Measurements from ENCODE around the gene GABBR2. TPM values are rescaled to one million over a fixed set of nuclear protein-coding genes. Genes with fewer than 3 reads are reported as not detected.

Gene GABBR2
- polyA plus RNA-seq, 1 of the 3 experiments (the other 2 are of a cell fraction), result not detected

DNA sequence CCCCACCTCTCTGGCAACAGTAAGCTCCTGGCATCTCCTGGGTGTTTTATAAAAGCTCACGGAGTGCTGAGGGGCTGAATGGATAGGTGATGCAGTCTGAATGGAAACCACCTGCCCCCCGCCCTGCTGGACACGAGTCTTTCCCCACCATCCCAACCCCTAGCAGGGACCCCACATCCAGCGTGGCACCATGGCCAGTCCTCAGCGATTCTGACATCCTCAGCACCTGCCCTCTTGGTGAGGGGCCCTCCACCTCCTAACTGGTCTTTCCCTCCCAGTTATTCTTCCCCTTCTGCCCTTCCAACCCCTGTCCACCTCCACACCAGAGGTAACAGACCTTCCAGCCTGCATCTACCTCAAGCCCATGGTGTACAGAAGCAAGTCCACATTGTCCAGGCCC is 38.7 kb upstream of the GABBR2 start (continued):
- TF ChIP-seq TAF1 (IDR thresholded peaks at IDR 0.05; ENCODE audit: borderline replicate concordance, low read depth, low read length), result no peak

DNA sequence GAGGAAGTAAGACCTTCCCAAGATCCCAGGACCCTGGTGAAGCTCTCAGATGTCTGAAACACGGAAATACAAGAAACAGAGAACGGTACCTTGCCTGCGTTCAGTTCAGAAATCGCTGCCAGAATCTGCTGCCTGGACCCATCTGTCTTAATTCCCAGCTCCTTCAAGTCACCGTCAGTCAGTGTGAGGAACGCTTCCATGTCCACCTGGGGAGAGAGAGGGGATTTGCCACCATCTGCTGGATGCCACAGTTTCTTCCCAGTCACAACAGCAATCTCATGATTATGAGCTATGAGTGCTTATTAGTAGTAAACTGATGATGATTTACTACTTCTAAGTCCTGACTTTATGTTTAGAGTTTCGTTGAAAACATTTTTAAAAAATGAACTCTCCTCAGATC is 36.7 kb upstream of the GABBR2 start:
- no peak for DNase-seq
- H3K36me3 ChIP-seq (replicated peaks in 1 of 2; ENCODE audit: control insufficient read depth in 1 of 2, insufficient read depth in 2 of 2, low read length in 1 of 2), result peaks cover 23 to 37% of the 10 kb centered on the region in 2 experiments
- CTCF ChIA-PET, result interaction anchor here (2.3 kb wide), 1 partner anchor 430 kb away, joined by 9 read pairs; no protein-coding TSS in a partner anchor
- no peak overlapping the region for H3K4me2 ChIP-seq
- no peaks in the 10 kb centered on the region for H3K9me2 ChIP-seq
- peaks cover 5% of the 10 kb centered on the region for H3F3A ChIP-seq (replicated peaks; ENCODE audit: insufficient read depth)
- no peak overlapping the region for H2AFZ ChIP-seq (ENCODE audit: low read depth)
- peaks cover 6% of the 10 kb centered on the region; the same call in 1 of the 2 replicates for H4K20me1 ChIP-seq (ENCODE audit: insufficient read depth)
- 98% methylated on average over 6 of the region's 7 CpGs for WGBS (ENCODE audit: low lambda C conversion rate)
- H3K4me3 ChIP-seq (ENCODE audit: low read depth in 2 of 2, low read length in 1 of 2), result no peak overlapping the region
- no peaks in the 10 kb centered on the region for H3K9me3 ChIP-seq
- H3K4me1 ChIP-seq (ENCODE audit: control insufficient read depth in 1 of 2, insufficient read depth in 2 of 2, low read depth in 1 of 2, low read length in 1 of 2), result peaks cover 7 to 8% of the 10 kb centered on the region in 2 experiments; a peak in 3 of 4 replicates
- POLR2A ChIA-PET, result no interaction called here
- H3K27me3 ChIP-seq (ENCODE audit: insufficient read depth), result no peaks in the 10 kb centered on the region
- no peaks in the 10 kb centered on the region for H3K79me2 ChIP-seq (ENCODE audit: insufficient read depth)
- no peak overlapping the region for H3K27ac ChIP-seq (ENCODE audit: low read depth in 2 of 2, low read length in 1 of 2)
- TF ChIP-seq TEAD4 (IDR thresholded peaks at IDR 0.05; ENCODE audit: borderline replicate concordance, insufficient read depth), result no peak
- peak; percentile 18; the same call in 1 of the 2 replicates for TF ChIP-seq RAD21 (IDR thresholded peaks at IDR 0.05; ENCODE audit: low read length)
- no peak overlapping the region for H3K9ac ChIP-seq

DNA sequence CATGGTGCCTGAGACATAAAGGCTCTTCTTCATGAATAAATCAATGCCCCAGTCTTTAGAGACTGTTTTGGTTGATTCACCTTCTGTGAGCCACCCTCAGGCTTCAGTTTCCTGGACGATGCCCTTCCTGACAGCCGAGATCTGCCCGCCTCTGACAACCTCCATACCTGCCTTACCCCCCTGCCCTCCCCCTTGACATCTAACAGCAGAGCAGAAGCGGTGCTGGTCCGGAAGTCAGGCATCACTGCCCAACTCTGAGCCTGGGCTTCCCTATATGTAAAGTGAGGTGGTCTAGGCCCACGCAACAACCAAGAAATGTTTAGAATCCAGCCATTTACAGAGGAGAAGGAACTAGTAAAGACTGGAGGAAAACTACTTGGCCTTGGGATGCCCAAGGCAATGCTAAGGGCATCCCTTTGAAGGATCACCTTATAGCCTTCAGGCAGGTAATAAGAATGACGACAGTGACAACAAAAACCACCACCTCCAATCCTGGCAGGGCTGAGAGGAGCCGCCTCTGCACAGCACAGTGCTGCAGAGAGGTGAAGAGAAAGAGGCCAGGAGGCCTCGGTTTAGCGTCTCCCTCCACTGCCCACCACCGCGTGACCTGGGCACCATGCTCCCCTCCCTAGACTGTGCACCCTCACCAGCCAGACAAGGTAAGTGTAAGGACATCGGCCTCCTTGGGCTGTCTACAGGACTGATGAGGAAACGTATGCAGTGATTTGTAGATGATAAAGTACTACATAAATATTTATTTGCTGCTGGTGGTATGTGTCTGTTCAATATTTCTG is 35.3 kb upstream of the GABBR2 start:
- H3K9me2 ChIP-seq, result no peaks in the 10 kb centered on the region
- H3K27me3 ChIP-seq (ENCODE audit: insufficient read depth), result no peaks in the 10 kb centered on the region
- H4K20me1 ChIP-seq (ENCODE audit: insufficient read depth), result peaks cover 6% of the 10 kb centered on the region; the same call in 1 of the 2 replicates
- H3F3A ChIP-seq (replicated peaks; ENCODE audit: insufficient read depth), result peaks cover 5% of the 10 kb centered on the region
- TF ChIP-seq, protein P1, sequence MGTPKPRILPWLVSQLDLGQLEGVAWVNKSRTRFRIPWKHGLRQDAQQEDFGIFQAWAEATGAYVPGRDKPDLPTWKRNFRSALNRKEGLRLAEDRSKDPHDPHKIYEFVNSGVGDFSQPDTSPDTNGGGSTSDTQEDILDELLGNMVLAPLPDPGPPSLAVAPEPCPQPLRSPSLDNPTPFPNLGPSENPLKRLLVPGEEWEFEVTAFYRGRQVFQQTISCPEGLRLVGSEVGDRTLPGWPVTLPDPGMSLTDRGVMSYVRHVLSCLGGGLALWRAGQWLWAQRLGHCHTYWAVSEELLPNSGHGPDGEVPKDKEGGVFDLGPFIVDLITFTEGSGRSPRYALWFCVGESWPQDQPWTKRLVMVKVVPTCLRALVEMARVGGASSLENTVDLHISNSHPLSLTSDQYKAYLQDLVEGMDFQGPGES (IDR thresholded peaks at IDR 0.05; ENCODE audit: low read depth, low read length), result no peak
- TF ChIP-seq GABPA (IDR thresholded peaks at IDR 0.05; ENCODE audit: low read depth) (no peak), RCOR1 (IDR thresholded peaks at IDR 0.05; ENCODE audit: low read length) (no peak), CHD2 (IDR thresholded peaks at IDR 0.05; ENCODE audit: low read length, partially characterized antibody) (no peak), RFX5 (IDR thresholded peaks at IDR 0.05; ENCODE audit: low read length) (no peak)
- H3K27ac ChIP-seq (ENCODE audit: low read depth in 2 of 2, low read length in 1 of 2), result no peak overlapping the region
- H3K4me2 ChIP-seq, result no peak overlapping the region
- ChIA-PET POLR2A (no interaction called here), CTCF (interaction anchor here (0.8 kb wide), 1 partner anchor 30 kb away, joined by 3 read pairs; no protein-coding TSS in a partner anchor)
- peaks cover 8 to 11% of the 10 kb centered on the region in 2 experiments; a peak in 3 of 4 replicates for H3K4me1 ChIP-seq (ENCODE audit: control insufficient read depth in 1 of 2, insufficient read depth in 2 of 2, low read depth in 1 of 2, low read length in 1 of 2)
- no peaks in the 10 kb centered on the region for H3K9me3 ChIP-seq
- no peak for DNase-seq
- peaks cover 16 to 31% of the 10 kb centered on the region in 2 experiments for H3K36me3 ChIP-seq (replicated peaks in 1 of 2; ENCODE audit: control insufficient read depth in 1 of 2, insufficient read depth in 2 of 2, low read length in 1 of 2)
- H2AFZ ChIP-seq (ENCODE audit: low read depth), result no peak overlapping the region
- no peak overlapping the region for H3K4me3 ChIP-seq (ENCODE audit: low read depth in 2 of 2, low read length in 1 of 2)
- H3K79me2 ChIP-seq (ENCODE audit: insufficient read depth), result no peaks in the 10 kb centered on the region
- WGBS (ENCODE audit: low lambda C conversion rate), result 96% methylated on average over 12 of the region's 14 CpGs
- no peak overlapping the region for H3K9ac ChIP-seq
